H1 (cell line): ENCODE data around the gene VSNL1. TPM values are rescaled to one million over a fixed set of nuclear protein-coding genes. Genes with fewer than 3 reads are reported as not detected.

Experiments used
- CTCF ChIA-PET: fragments of 300-600 bp; sonication (Branson Sonifier 250); formaldehyde crosslinking; loops from one replicate; lab custom pipeline; 2021; ENCODE audit not compliant: partially characterized antibody; lab: Charles Lee
- POLR2A ChIA-PET: fragments of 300-600 bp; sonication (Branson Sonifier 250); formaldehyde crosslinking; loops from one replicate; lab custom pipeline; 2021; ENCODE audit warnings: inconsistent platforms; ENCODE audit not compliant: partially characterized antibody; lab: Charles Lee
- DNase-seq, 2 experiments: peaks; one replicate each; pipeline versions ENCODE4 v3.0.0 to v3.0.0-alpha.2; 2010 to 2022; ENCODE audit warnings: low spot score in 2 of 2, low read depth in 1 of 2, mixed read lengths in 1 of 2
- FAIRE-seq: peaks from 2 replicates; lab custom pipeline; 2011; peaks lifted over from hg19 to GRCh38; lab: Jason Lieb, UNC
- H2AFZ ChIP-seq: 2 replicates; pipeline ENCODE4 v1.8.1; 2012; ENCODE audit warnings: low read length, inconsistent platforms
- H2AK5ac ChIP-seq: 2 replicates; pipeline ENCODE4 v1.6.1; 2013; ENCODE audit warnings: low read depth, low read length
- H2BK120ac ChIP-seq: replicated peaks from 2 replicates; pipeline ENCODE3; 2013; ENCODE audit warnings: low read depth, low read length, inconsistent platforms
- H2BK12ac ChIP-seq: 2 replicates; pipeline ENCODE4 v1.6.1; 2013; ENCODE audit warnings: low read depth, low read length
- H2BK15ac ChIP-seq: 2 replicates; pipeline ENCODE4 v1.6.1; 2013; ENCODE audit warnings: low read length
- H2BK20ac ChIP-seq: 2 replicates; pipeline ENCODE4 v1.6.1; 2013; ENCODE audit warnings: low read length
- H2BK5ac ChIP-seq: 2 replicates; pipeline ENCODE4 v1.6.1; 2013; ENCODE audit warnings: low read depth, low read length
- H3K14ac ChIP-seq: 2 replicates; pipeline ENCODE4 v1.6.1; 2013; ENCODE audit warnings: inconsistent platforms; ENCODE audit not compliant: insufficient read length
- H3K18ac ChIP-seq: 2 replicates; pipeline ENCODE4 v1.6.1; 2013; ENCODE audit warnings: low read length; ENCODE audit errors: extremely low read depth
- H3K23ac ChIP-seq: 2 replicates; pipeline ENCODE4 v1.6.1; 2013; ENCODE audit warnings: inconsistent platforms; ENCODE audit not compliant: insufficient read length
- H3K23me2 ChIP-seq: 2 replicates; pipeline ENCODE4 v1.6.1; 2013; ENCODE audit warnings: low read depth, low read length
- H3K27ac ChIP-seq: 2 replicates; pipeline ENCODE4 v1.6.1; 2011; ENCODE audit warnings: low read depth, low read length, inconsistent platforms
- H3K27me3 ChIP-seq, 4 experiments: replicated peaks in 1 of 4; 1 replicate in 1 of 4; 2 replicates in 3 of 4; pipeline versions ENCODE4 v1.6.1 to v1.8.1; 2011 to 2013; ENCODE audit warnings: low read length in 3 of 4, mild to moderate bottlenecking in 3 of 4, inconsistent platforms in 2 of 4, mixed read lengths in 2 of 4, moderate library complexity in 1 of 4; ENCODE audit not compliant: control insufficient read depth in 3 of 4, insufficient read depth in 3 of 4; ENCODE audit errors: extremely low read depth in 1 of 4
- H3K36me3 ChIP-seq, 4 experiments: 2 replicates each; pipeline versions ENCODE4 v1.6.1 to v1.8.1; 2011 to 2013; ENCODE audit warnings: mild to moderate bottlenecking in 4 of 4, low read length in 3 of 4, moderate library complexity in 2 of 4, control low read depth in 1 of 4, inconsistent platforms in 1 of 4; ENCODE audit not compliant: insufficient read depth in 4 of 4, control insufficient read depth in 2 of 4
- H3K4ac ChIP-seq: replicated peaks from 2 replicates; pipeline ENCODE3; 2013; ENCODE audit warnings: low read length, low read depth, mixed read lengths, inconsistent platforms; ENCODE audit not compliant: insufficient read length
- H3K4me1 ChIP-seq, 4 experiments: replicated peaks in 1 of 4; 1 replicate in 1 of 4; 2 replicates in 3 of 4; pipeline versions ENCODE4 v1.6.1 to v1.8.1; 2011 to 2013; ENCODE audit warnings: low read length in 3 of 4, inconsistent platforms in 2 of 4, mixed read lengths in 1 of 4; ENCODE audit not compliant: insufficient read depth in 4 of 4, control insufficient read depth in 3 of 4
- H3K4me2 ChIP-seq, 2 experiments: 2 replicates each; pipeline versions ENCODE4 v1.6.1 to v1.8.1; 2011 to 2013; ENCODE audit warnings: low read depth in 2 of 2, low read length in 2 of 2, control low read depth in 1 of 2, inconsistent platforms in 1 of 2, mild to moderate bottlenecking in 1 of 2; ENCODE audit not compliant: insufficient read depth in 1 of 2
- H3K4me3 ChIP-seq, 4 experiments: fragments of 200-600, 300-600 bp in 1 of 4; sonication (generic), shearing (Covaris generic), sonication (Bioruptor Twin) in 1 of 4; 2 replicates each; pipeline versions ENCODE4 v1.5.1 to v1.8.1; 2011 to 2016; ENCODE audit warnings: low read length in 4 of 4, low read depth in 3 of 4, control low read depth in 2 of 4, inconsistent platforms in 2 of 4, mild to moderate bottlenecking in 2 of 4, mixed read lengths in 1 of 4, moderate library complexity in 1 of 4; ENCODE audit not compliant: insufficient read depth in 2 of 4; ENCODE audit errors: extremely low read depth in 1 of 4
- H3K56ac ChIP-seq: replicated peaks from 2 replicates; pipeline ENCODE3; 2013; ENCODE audit warnings: low read depth, mild to moderate bottlenecking, mixed read lengths, low read length, inconsistent platforms; ENCODE audit not compliant: insufficient read length
- H3K79me1 ChIP-seq: 2 replicates; pipeline ENCODE4 v1.6.1; 2013; ENCODE audit warnings: low read depth, low read length, control low read depth
- H3K79me2 ChIP-seq, 2 experiments: 2 replicates each; pipeline versions ENCODE4 v1.6.1 to v1.8.1; 2012 to 2013; ENCODE audit warnings: low read length in 2 of 2, mild to moderate bottlenecking in 2 of 2, inconsistent platforms in 1 of 2; ENCODE audit not compliant: insufficient read depth in 2 of 2, control insufficient read depth in 1 of 2
- H3K9ac ChIP-seq, 4 experiments: replicated peaks in 1 of 4; 1 replicate in 1 of 4; 2 replicates in 3 of 4; pipeline versions ENCODE4 v1.6.1 to v1.8.1; 2011 to 2013; ENCODE audit warnings: low read depth in 3 of 4, low read length in 3 of 4, control low read depth in 2 of 4, mild to moderate bottlenecking in 2 of 4, moderate library complexity in 2 of 4, inconsistent platforms in 1 of 4; ENCODE audit errors: extremely low read depth in 1 of 4
- H3K9me3 ChIP-seq, 2 experiments: 2 replicates each; pipeline versions ENCODE4 v1.6.1 to v1.8.1; 2012 to 2013; ENCODE audit warnings: mild to moderate bottlenecking in 2 of 2, moderate library complexity in 2 of 2, control low read depth in 1 of 2, inconsistent platforms in 1 of 2, low read depth in 1 of 2, low read length in 1 of 2, mixed read lengths in 1 of 2; ENCODE audit not compliant: insufficient read depth in 2 of 2
- H4K20me1 ChIP-seq, 2 experiments: replicated peaks in 1 of 2; 2 replicates each; pipeline versions ENCODE3 to v1.8.1; 2011 to 2013; ENCODE audit warnings: inconsistent platforms in 2 of 2, low read length in 2 of 2, mild to moderate bottlenecking in 1 of 2; ENCODE audit not compliant: insufficient read depth in 2 of 2, control insufficient read depth in 1 of 2
- H4K5ac ChIP-seq: 2 replicates; pipeline ENCODE4 v1.6.1; 2013; ENCODE audit warnings: low read length, low read depth, mixed read lengths, inconsistent platforms; ENCODE audit not compliant: insufficient read length
- H4K8ac ChIP-seq: 2 replicates; pipeline ENCODE4 v1.8.0; 2013; ENCODE audit warnings: mild to moderate bottlenecking, moderate library complexity, low read length, inconsistent platforms; ENCODE audit not compliant: insufficient read depth; ENCODE audit errors: extremely low read depth
- H4K91ac ChIP-seq: replicated peaks from 2 replicates; pipeline ENCODE3; 2013; ENCODE audit warnings: low read length, mixed read lengths, inconsistent platforms; ENCODE audit not compliant: insufficient read length
- BACH1 ChIP-seq: IDR thresholded peaks from 2 replicates; pipeline ENCODE4 v1.6.1; 2012; ENCODE audit warnings: low read length, improper control_type of control experiment
- CBX5 ChIP-seq: fragments of 300-800, 300-1000 bp; sonication (generic); IDR thresholded peaks from 2 replicates; pipeline ENCODE4 v1.7.1; 2016; ENCODE audit warnings: antibody characterized with exemption, low read length, low read depth
- CHD2 ChIP-seq: IDR thresholded peaks from 2 replicates; pipeline ENCODE4 v1.6.1; 2012; ENCODE audit warnings: low read length, improper control_type of control experiment
- CTBP2 ChIP-seq: IDR thresholded peaks from 2 replicates; pipeline ENCODE4 v1.7.0; 2011; ENCODE audit warnings: borderline replicate concordance, mild to moderate bottlenecking, moderate library complexity, mixed read lengths, low read length; ENCODE audit not compliant: insufficient read depth, insufficient read length
- GTF2F1 ChIP-seq: IDR thresholded peaks from 2 replicates; pipeline ENCODE4 v1.6.1; 2012; ENCODE audit warnings: low read depth, low read length, improper control_type of control experiment, borderline replicate concordance
- NANOG ChIP-seq: IDR thresholded peaks from 2 replicates; pipeline ENCODE4 v1.6.1; 2011; ENCODE audit warnings: low read length, low read depth, mild to moderate bottlenecking, inconsistent platforms; ENCODE audit not compliant: insufficient read depth, poor library complexity, severe bottlenecking
- NRF1 ChIP-seq: IDR thresholded peaks from 2 replicates; pipeline ENCODE4 v1.6.1; 2011; ENCODE audit warnings: mild to moderate bottlenecking, low read depth, low read length, improper control_type of control experiment
- POLR2A ChIP-seq, 2 experiments: IDR thresholded peaks; 1 replicate in 1 of 2; 2 replicates in 1 of 2; pipeline ENCODE4 v1.6.1; 2011; ENCODE audit warnings: low read depth in 2 of 2, low read length in 2 of 2, mild to moderate bottlenecking in 2 of 2; ENCODE audit errors: control extremely low read depth in 1 of 2
- POLR2AphosphoS5 ChIP-seq: IDR thresholded peaks from 2 replicates; pipeline ENCODE4 v1.6.1; 2011; ENCODE audit warnings: low read depth, low read length
- SIRT6 ChIP-seq: IDR thresholded peaks from one replicate; pipeline ENCODE4 v1.7.1; 2012; ENCODE audit warnings: low read length, inconsistent platforms
- SP2 ChIP-seq: IDR thresholded peaks from 2 replicates; pipeline ENCODE4 v1.6.1; 2012; ENCODE audit warnings: mild to moderate bottlenecking, low read length, inconsistent platforms
- SP4 ChIP-seq: IDR thresholded peaks from 2 replicates; pipeline ENCODE4 v1.6.1; 2012; ENCODE audit warnings: low read length, inconsistent platforms
- TAF7 ChIP-seq: optimal IDR thresholded peaks from 2 replicates; pipeline ENCODE3; 2011; ENCODE audit warnings: low read depth, mild to moderate bottlenecking, inconsistent platforms, low read length, moderate library complexity, borderline replicate concordance
- TEAD4 ChIP-seq: IDR thresholded peaks from 2 replicates; pipeline ENCODE4 v1.6.1; 2012; ENCODE audit warnings: low read depth, low read length, inconsistent platforms, mixed read lengths
- WGBS, 2 experiments: shearing (Covaris generic) in 1 of 2; methylation state at CpG; one replicate each; pipeline versions ENCODE4 v1.1.6 to v1.1.7; 2013 to 2015; ENCODE audit warnings: low lambda C conversion rate in 2 of 2, mixed read lengths in 2 of 2, inconsistent platforms in 1 of 2, low coverage in 1 of 2, missing lambda C conversion rate in 1 of 2; ENCODE audit not compliant: insufficient replicate concordance in 2 of 2, insufficient coverage in 1 of 2, insufficient read length in 1 of 2; ENCODE audit errors: extremely low coverage in 1 of 2, missing lambda C conversion rate in 1 of 2; 5-methylcytosine and 5-hydroxymethylcytosine counted together
- polyA plus RNA-seq, 7 experiments: library from polyadenylated mRNA; depleted of rRNA in 3 of 7; stranded (reverse) in 5 of 7; unstranded in 2 of 7; fragments of >200 nt in 5 of 7; fragments of 200-250 nt in 2 of 7; gene quantifications; 1 replicate in 5 of 7; 2 replicates in 1 of 7; 4 replicates in 1 of 7; pipeline versions ENCODE4 v1.2.1 to v1.2.3, GENCODE V29; 2011 to 2013; ENCODE audit warnings: missing spikeins in 2 of 7, mixed read lengths in 2 of 7
- total RNA-seq: library from RNA; stranded (reverse); fragmentation: NEBNext Ultra II Directional; extraction: Animal tissue kit (Norgen Biotek cat#: 25700); gene quantifications from 2 replicates; pipeline ENCODE4 v1.2.1, GENCODE V29; 2021

VSNL1 gene
- total and polyA plus RNA-seq, 2 of the 8 experiments (the other 6 are each of a cell fraction or from before 2014, with no cell fraction given), result 49.4 to 108 TPM

DNA sequence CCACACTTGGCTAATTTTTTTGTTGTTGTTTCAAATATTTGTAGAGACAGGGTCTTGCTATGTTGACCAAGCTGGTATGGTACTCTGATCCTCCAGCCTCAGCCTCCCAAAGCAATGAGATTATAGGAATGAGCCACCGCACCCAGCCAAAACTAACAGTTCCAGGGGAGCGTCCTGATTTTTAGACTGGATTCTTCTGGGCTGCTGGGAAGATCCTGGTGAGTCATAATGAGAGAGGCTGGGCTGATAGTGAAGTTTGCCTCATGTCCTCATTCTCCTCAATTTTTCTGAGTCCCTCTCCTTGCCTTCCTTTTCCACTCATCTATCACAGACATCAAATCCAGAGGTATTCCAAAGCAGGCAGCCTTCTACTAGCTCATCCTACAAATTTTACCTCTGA, 81.3 kb downstream of the VSNL1 start:
- POLR2A ChIA-PET, result interaction anchor here (0.6 kb wide), 1 partner anchor 32 kb away, joined by 3 read pairs; no protein-coding TSS in a partner anchor
- H3K27me3 ChIP-seq, result no peaks in the 10 kb centered on the region
- H3K9me3 ChIP-seq, result no peaks in the 10 kb centered on the region
- H3K4me3 ChIP-seq, result no peak overlapping the region
- no peaks in the 10 kb centered on the region for H3K79me2 ChIP-seq
- DNase-seq, result no peak
- no peak overlapping the region for H2BK5ac ChIP-seq
- no peak overlapping the region for H2BK20ac ChIP-seq
- no peak overlapping the region for H4K91ac ChIP-seq
- H3K56ac ChIP-seq, result no peak overlapping the region
- H3K14ac ChIP-seq, result no peak overlapping the region
- H3K27ac ChIP-seq, result no peak overlapping the region
- no peak overlapping the region for H2BK15ac ChIP-seq
- no peak for TF ChIP-seq CHD2
- TF ChIP-seq CTBP2, result no peak
- no peak for TF ChIP-seq SP4
- TF ChIP-seq SP2, result no peak
- TF ChIP-seq POLR2A (IDR thresholded peaks at IDR 0.05; ENCODE audit: control extremely low read depth in 1 of 2, low read depth in 2 of 2, low read length in 2 of 2), result no peak
- TF ChIP-seq NANOG, result no peak
- no peak for TF ChIP-seq TAF7
- no peak for TF ChIP-seq SIRT6
- TF ChIP-seq BACH1, result no peak
- no peak for TF ChIP-seq NRF1
- TF ChIP-seq POLR2AphosphoS5, result no peak
- TF ChIP-seq GTF2F1, result no peak
- no peak for TF ChIP-seq CBX5
- TF ChIP-seq TEAD4, result no peak
- TF ChIP-seq, all 59 proteins: peak for 0
- no peaks in the 10 kb centered on the region; a peak in 1 of 8 replicates for H3K36me3 ChIP-seq
- no peak overlapping the region for H3K9ac ChIP-seq
- no peak overlapping the region for H3K23ac ChIP-seq
- FAIRE-seq, result no peak
- H3K4me1 ChIP-seq, result peaks cover 2 to 6% (median 4%) of the 10 kb centered on the region in 4 experiments
- H4K20me1 ChIP-seq, result no peaks in the 10 kb centered on the region
- no peak overlapping the region for H4K8ac ChIP-seq
- H4K5ac ChIP-seq, result no peak overlapping the region
- no peaks in the 10 kb centered on the region for H3K23me2 ChIP-seq
- H2AFZ ChIP-seq, result no peak overlapping the region
- no peak overlapping the region for H3K4ac ChIP-seq
- H3K79me1 ChIP-seq, result no peaks in the 10 kb centered on the region; the same call in 1 of the 2 replicates
- 87% methylated on average over 2 of the region's 2 CpGs; no CpG with 5 or more reads in 1 of the 2 experiments for WGBS, 2 experiments
- H2AK5ac ChIP-seq, result peak overlapping the region; percentile 39; the same call in 1 of the 2 replicates
- no peak overlapping the region for H3K18ac ChIP-seq
- H3K4me2 ChIP-seq, result no peak overlapping the region
- CTCF ChIA-PET, result interaction anchor here (0.7 to 1.6 kb wide), 5 partner anchors 11 to 671 kb away, joined by 3 to 5 read pairs (median 3); no protein-coding TSS in a partner anchor
- no peak overlapping the region for H2BK120ac ChIP-seq
- no peak overlapping the region; the same call in 1 of the 2 replicates for H2BK12ac ChIP-seq
